Astrocyte (in vitro differentiated cells and primary cell): Measurements from ENCODE around the gene C10orf90. TPM values are rescaled to one million over a fixed set of nuclear protein-coding genes. Genes with fewer than 3 reads are reported as not detected.

ENCODE experiments used
- DNase-seq: peaks from one replicate; pipeline ENCODE4 v3.0.0-alpha.2; 2010; ENCODE audit warnings: low read depth
- FAIRE-seq: peaks from 2 replicates; lab custom pipeline; 2011; peaks lifted over from hg19 to GRCh38; lab: Jason Lieb, UNC
- H2AFZ ChIP-seq: 2 replicates; pipeline ENCODE4 v1.6.0; 2012; ENCODE audit warnings: low read depth, low read length, inconsistent platforms
- H3K27ac ChIP-seq: 2 replicates; pipeline ENCODE4 v1.5.1; 2011; ENCODE audit warnings: low read depth, low read length, inconsistent platforms
- H3K27me3 ChIP-seq: 2 replicates; pipeline ENCODE4 v1.6.0; 2011; ENCODE audit warnings: low read length, inconsistent platforms; ENCODE audit not compliant: insufficient read depth
- H3K36me3 ChIP-seq: 2 replicates; pipeline ENCODE4 v1.5.1; 2011; ENCODE audit warnings: low read length, inconsistent platforms; ENCODE audit not compliant: insufficient read depth
- H3K4me1 ChIP-seq: 2 replicates; pipeline ENCODE4 v1.5.1; 2011; ENCODE audit warnings: low read length, inconsistent platforms; ENCODE audit not compliant: insufficient read depth
- H3K4me2 ChIP-seq: 2 replicates; pipeline ENCODE4 v1.6.0; 2012; ENCODE audit warnings: low read length, inconsistent platforms
- H3K4me3 ChIP-seq: 2 replicates; pipeline ENCODE4 v1.5.1; 2011; ENCODE audit warnings: low read depth, mild to moderate bottlenecking, low read length, inconsistent platforms; ENCODE audit not compliant: insufficient read depth
- H3K79me2 ChIP-seq: 2 replicates; pipeline ENCODE4 v1.6.0; 2012; ENCODE audit warnings: mild to moderate bottlenecking, low read length, inconsistent platforms; ENCODE audit not compliant: insufficient read depth
- H3K9ac ChIP-seq: 2 replicates; pipeline ENCODE4 v1.6.0; 2012; ENCODE audit warnings: mild to moderate bottlenecking, low read length, inconsistent platforms
- H3K9me3 ChIP-seq: 2 replicates; pipeline ENCODE4 v1.5.1; 2012; ENCODE audit warnings: low read depth, mild to moderate bottlenecking, low read length, inconsistent platforms; ENCODE audit not compliant: insufficient read depth
- H4K20me1 ChIP-seq: 2 replicates; pipeline ENCODE4 v1.6.0; 2012; ENCODE audit warnings: low read length, inconsistent platforms; ENCODE audit not compliant: insufficient read depth
- H3K27ac Mint-ChIP-seq: one replicate; pipeline ENCODE4 v1.8.0; 2021; ENCODE audit warnings: mild to moderate bottlenecking, mixed read lengths; ENCODE audit not compliant: unreplicated experiment
- H3K27me3 Mint-ChIP-seq: one replicate; pipeline ENCODE4 v1.8.0; 2021; ENCODE audit warnings: low read depth, mixed read lengths; ENCODE audit not compliant: unreplicated experiment
- H3K36me3 Mint-ChIP-seq: one replicate; pipeline ENCODE4 v1.8.0; 2021; ENCODE audit warnings: low read depth, mixed read lengths; ENCODE audit not compliant: unreplicated experiment
- H3K4me1 Mint-ChIP-seq: one replicate; pipeline ENCODE4 v1.8.0; 2021; ENCODE audit warnings: low read depth, mixed read lengths; ENCODE audit not compliant: unreplicated experiment
- H3K4me3 Mint-ChIP-seq: one replicate; pipeline ENCODE4 v1.8.0; 2021; ENCODE audit warnings: mild to moderate bottlenecking, moderate library complexity, mixed read lengths; ENCODE audit not compliant: unreplicated experiment
- H3K9me3 Mint-ChIP-seq: one replicate; pipeline ENCODE4 v1.8.0; 2021; ENCODE audit warnings: mild to moderate bottlenecking, mixed read lengths; ENCODE audit not compliant: unreplicated experiment
- EZH2 ChIP-seq: IDR thresholded peaks from 2 replicates; pipeline ENCODE4 v1.6.1; 2012; ENCODE audit warnings: mild to moderate bottlenecking, low read length, inconsistent platforms; ENCODE audit not compliant: insufficient read depth
- total RNA-seq: library from RNA; stranded (reverse); gene quantifications from 2 replicates; pipeline ENCODE4 v1.2.1, GENCODE V29; 2021
- TF ChIP-seq, protein P1 (sequence below): IDR thresholded peaks from 2 replicates; pipeline ENCODE4 v1.5.1; 2011; ENCODE audit warnings: low read depth, mild to moderate bottlenecking, inconsistent platforms, low read length, moderate library complexity; ENCODE audit not compliant: insufficient read depth

C10orf90 gene
- total RNA-seq, 1 donor from 2014 or later = not detected

DNA sequence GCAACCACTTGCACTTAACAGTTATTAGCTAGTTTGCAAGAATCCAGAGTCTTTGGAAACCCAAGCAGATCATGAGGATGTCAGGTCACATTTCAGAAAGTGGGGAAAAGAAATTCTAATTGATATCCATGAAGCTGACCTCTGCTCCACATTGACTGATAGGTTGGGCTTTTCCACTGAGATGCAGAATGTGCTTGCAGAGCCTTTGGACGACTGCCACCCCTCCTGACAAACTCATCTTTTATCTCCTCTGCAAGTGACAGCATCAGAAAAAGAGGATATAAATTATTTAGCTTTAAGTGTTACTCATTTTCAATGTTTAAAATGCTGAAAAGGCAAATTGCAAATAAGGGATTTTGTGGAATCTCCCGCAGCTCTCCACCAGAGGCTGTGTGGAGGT lies 75.3 kb downstream of the C10orf90 start:
- no peak overlapping the region for H3K9ac ChIP-seq
- H3K4me1 Mint-ChIP-seq = peaks cover 4% of the 10 kb centered on the region
- H3K4me1 ChIP-seq = no peaks in the 10 kb centered on the region
- no peaks in the 10 kb centered on the region for H3K9me3 ChIP-seq
- no peak overlapping the region for H3K4me2 ChIP-seq
- no peaks in the 10 kb centered on the region for H3K36me3 Mint-ChIP-seq
- H3K27me3 ChIP-seq = no peaks in the 10 kb centered on the region
- no peak overlapping the region for H3K4me3 Mint-ChIP-seq
- H3K27ac ChIP-seq = no peak overlapping the region
- FAIRE-seq = no peak
- H3K79me2 ChIP-seq = no peaks in the 10 kb centered on the region
- H3K27ac Mint-ChIP-seq = no peak overlapping the region
- peaks cover 3% of the 10 kb centered on the region for H3K27me3 Mint-ChIP-seq
- H2AFZ ChIP-seq = no peak overlapping the region
- no peak overlapping the region for H3K4me3 ChIP-seq
- H3K9me3 Mint-ChIP-seq = peaks cover 4% of the 10 kb centered on the region
- TF ChIP-seq EZH2 = no peak
- TF ChIP-seq, protein P1, sequence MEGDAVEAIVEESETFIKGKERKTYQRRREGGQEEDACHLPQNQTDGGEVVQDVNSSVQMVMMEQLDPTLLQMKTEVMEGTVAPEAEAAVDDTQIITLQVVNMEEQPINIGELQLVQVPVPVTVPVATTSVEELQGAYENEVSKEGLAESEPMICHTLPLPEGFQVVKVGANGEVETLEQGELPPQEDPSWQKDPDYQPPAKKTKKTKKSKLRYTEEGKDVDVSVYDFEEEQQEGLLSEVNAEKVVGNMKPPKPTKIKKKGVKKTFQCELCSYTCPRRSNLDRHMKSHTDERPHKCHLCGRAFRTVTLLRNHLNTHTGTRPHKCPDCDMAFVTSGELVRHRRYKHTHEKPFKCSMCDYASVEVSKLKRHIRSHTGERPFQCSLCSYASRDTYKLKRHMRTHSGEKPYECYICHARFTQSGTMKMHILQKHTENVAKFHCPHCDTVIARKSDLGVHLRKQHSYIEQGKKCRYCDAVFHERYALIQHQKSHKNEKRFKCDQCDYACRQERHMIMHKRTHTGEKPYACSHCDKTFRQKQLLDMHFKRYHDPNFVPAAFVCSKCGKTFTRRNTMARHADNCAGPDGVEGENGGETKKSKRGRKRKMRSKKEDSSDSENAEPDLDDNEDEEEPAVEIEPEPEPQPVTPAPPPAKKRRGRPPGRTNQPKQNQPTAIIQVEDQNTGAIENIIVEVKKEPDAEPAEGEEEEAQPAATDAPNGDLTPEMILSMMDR = no peak
- H3K36me3 ChIP-seq = no peaks in the 10 kb centered on the region
- H4K20me1 ChIP-seq = no peaks in the 10 kb centered on the region
- DNase-seq = no peak

DNA sequence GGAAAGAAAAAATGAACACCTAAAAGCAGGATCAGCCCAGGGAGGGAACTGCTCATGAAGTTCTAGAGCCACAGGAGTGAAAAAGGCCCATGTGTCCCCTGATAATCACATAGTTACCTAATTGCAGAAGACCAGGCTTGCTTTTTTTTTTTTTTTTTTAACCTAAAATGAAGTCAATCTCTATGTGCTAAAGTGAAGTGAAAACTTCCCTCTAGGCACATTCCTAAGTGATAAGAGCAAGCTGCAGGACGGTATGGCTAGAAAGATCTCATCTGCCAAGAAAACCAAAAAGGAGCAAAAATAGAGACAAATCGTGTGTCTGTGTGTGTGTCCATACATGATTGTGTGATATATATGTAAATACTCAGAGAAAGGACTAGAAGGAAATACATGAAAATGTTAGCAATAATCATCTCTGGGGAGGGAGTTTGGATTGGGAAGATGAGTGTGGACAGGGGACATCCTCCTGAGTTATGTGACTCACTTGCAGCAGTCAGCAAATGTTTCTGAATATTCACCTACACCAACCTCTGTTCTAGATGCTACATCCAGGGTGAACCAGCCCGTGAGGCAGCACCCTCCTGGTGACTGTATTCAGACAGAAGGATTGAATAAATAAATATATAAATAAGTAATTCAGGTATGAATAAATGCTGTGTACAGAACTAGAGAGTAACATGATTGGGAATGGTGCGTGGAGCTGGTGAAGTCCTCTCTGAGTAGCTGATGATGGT lies 76.4 kb downstream of the C10orf90 start:
- peaks cover 4% of the 10 kb centered on the region for H3K9me3 Mint-ChIP-seq
- TF ChIP-seq, protein P1 = no peak
- H3K36me3 ChIP-seq = no peaks in the 10 kb centered on the region

GRCh38 chr10:126592901-126593300 lies 77.6 kb downstream of the C10orf90 start:
- Mint-ChIP-seq H3K36me3 (no peaks in the 10 kb centered on the region), H3K27ac (no peak overlapping the region), H3K4me1 (peaks cover 4% of the 10 kb centered on the region), H3K4me3 (no peak overlapping the region), H3K27me3 (peaks cover 6% of the 10 kb centered on the region), H3K9me3 (peaks cover 4% of the 10 kb centered on the region)
- no peaks in the 10 kb centered on the region for H4K20me1 ChIP-seq
- no peaks in the 10 kb centered on the region for H3K4me1 ChIP-seq
- no peak overlapping the region for H3K9ac ChIP-seq
- no peak overlapping the region for H3K4me3 ChIP-seq
- H3K4me2 ChIP-seq = no peak overlapping the region
- no peaks in the 10 kb centered on the region for H3K36me3 ChIP-seq
- FAIRE-seq (no peak), DNase-seq (no peak)
- TF ChIP-seq, protein P1 = no peak
- TF ChIP-seq EZH2 = no peak
- no peaks in the 10 kb centered on the region for H3K27me3 ChIP-seq
- no peaks in the 10 kb centered on the region for H3K9me3 ChIP-seq
- H2AFZ ChIP-seq = no peak overlapping the region
- H3K27ac ChIP-seq = no peak overlapping the region
- no peaks in the 10 kb centered on the region for H3K79me2 ChIP-seq

More for the DNA sequence above, 76.4 kb downstream of the C10orf90 start:
- H3K27me3 Mint-ChIP-seq = peaks cover 5% of the 10 kb centered on the region
- Histone ChIP-seq H3K27me3 (no peaks in the 10 kb centered on the region), H2AFZ (no peak overlapping the region), H3K4me1 (no peaks in the 10 kb centered on the region), H3K9ac (no peak overlapping the region), H4K20me1 (no peaks in the 10 kb centered on the region), H3K79me2 (no peaks in the 10 kb centered on the region), H3K4me2 (no peak overlapping the region), H3K9me3 (no peaks in the 10 kb centered on the region), H3K4me3 (no peak overlapping the region), H3K27ac (no peak overlapping the region)
- no peaks in the 10 kb centered on the region for H3K36me3 Mint-ChIP-seq
- no peak overlapping the region for H3K27ac Mint-ChIP-seq
- H3K4me1 Mint-ChIP-seq = peaks cover 4% of the 10 kb centered on the region
- FAIRE-seq = no peak
- H3K4me3 Mint-ChIP-seq = no peak overlapping the region
- DNase-seq = no peak
